GM12878 (cell line): ENCODE results near the gene UNC45A. TPM values are rescaled to one million over a fixed set of nuclear protein-coding genes. Genes with fewer than 3 reads are reported as not detected.
A peak's percentile ranks its signal among the peaks of the same experiment; 100 is the strongest.

Experiments used
- ATAC-seq: fragments of 200-7000 bp; cut with Tn5 transposase; 3 replicates; pipeline ENCODE4 v1.9.1; 2020; ENCODE audit warnings: mild to moderate bottlenecking, moderate library complexity
- BruUV-seq: library from RNA; stranded (reverse); fragments of 400-500 nt; replicated peaks from 2 replicates; lab custom pipeline; 2021; lab: Mats Ljungman, UMichigan
- CTCF ChIA-PET: fragments of 300-600 bp; sonication (Branson Sonifier 250); formaldehyde crosslinking; extraction: SDS; loops from one replicate; lab custom pipeline; 2021; ENCODE audit warnings: inconsistent platforms; lab: Yijun Ruan, JAX
- POLR2A ChIA-PET: fragments of 350-600 bp; formaldehyde crosslinking; extraction: SDS; loops from one replicate; lab custom pipeline; 2021; ENCODE audit warnings: inconsistent platforms; lab: Charles Lee
- RAD21 ChIA-PET: fragments of 300-600 bp; sonication (Branson Sonifier 250); formaldehyde crosslinking; loops from one replicate; lab custom pipeline; 2023; ENCODE audit warnings: antibody characterized with exemption; ENCODE audit not compliant: unreplicated experiment; lab: Charles Lee
- SMC1A ChIA-PET: fragments of 300-600 bp; sonication (Branson Sonifier 250); formaldehyde crosslinking; loops from one replicate; lab custom pipeline; 2023; ENCODE audit not compliant: unreplicated experiment, uncharacterized antibody; lab: Charles Lee
- DNase-seq: peaks from one replicate; pipeline ENCODE4 v3.0.0-alpha.2; 2011; ENCODE audit warnings: low read depth, low spot score
- FAIRE-seq: peaks from 3 replicates; lab custom pipeline; 2011; peaks lifted over from hg19 to GRCh38; lab: Jason Lieb, UNC
- H2AFZ ChIP-seq: 2 replicates; pipeline ENCODE4 v1.6.0; 2011; ENCODE audit warnings: low read depth, low read length, control low read depth; ENCODE audit not compliant: control insufficient read depth
- H3K27ac ChIP-seq: 2 replicates; pipeline ENCODE4 v1.5.1; 2011; ENCODE audit warnings: control low read depth; ENCODE audit not compliant: control insufficient read depth, insufficient read depth
- H3K27me3 ChIP-seq, 2 experiments: replicated peaks in 1 of 2; 2 replicates each; pipeline versions ENCODE4 v1.6.0 to v1.6.1; 2011; ENCODE audit warnings: low read length in 1 of 2; ENCODE audit not compliant: control insufficient read depth in 2 of 2, insufficient read depth in 2 of 2
- H3K36me3 ChIP-seq, 2 experiments: 2 replicates each; pipeline ENCODE4 v1.5.1; 2011; ENCODE audit warnings: low read length in 1 of 2; ENCODE audit not compliant: control insufficient read depth in 2 of 2, insufficient read depth in 2 of 2
- H3K4me1 ChIP-seq: 2 replicates; pipeline ENCODE4 v1.6.1; 2011; ENCODE audit warnings: mild to moderate bottlenecking, low read length, moderate library complexity, mixed read lengths; ENCODE audit not compliant: control insufficient read depth, insufficient read depth
- H3K4me2 ChIP-seq: 2 replicates; pipeline ENCODE4 v1.6.0; 2011; ENCODE audit warnings: control low read depth; ENCODE audit not compliant: control insufficient read depth, insufficient read depth
- H3K4me3 ChIP-seq: fragments of 200-600 bp; sonication (generic); 2 replicates; pipeline ENCODE4 v1.5.1; 2016
- H3K79me2 ChIP-seq: 2 replicates; pipeline ENCODE4 v1.6.0; 2011; ENCODE audit warnings: low read length; ENCODE audit not compliant: control insufficient read depth, insufficient read depth
- H3K9ac ChIP-seq: 2 replicates; pipeline ENCODE4 v1.8.0; 2011; ENCODE audit warnings: low read length, control low read depth, mixed read lengths; ENCODE audit not compliant: control insufficient read depth, insufficient read depth
- H3K9me3 ChIP-seq: replicated peaks from 3 replicates; pipeline ENCODE4 v1.5.1; 2011; ENCODE audit warnings: mild to moderate bottlenecking, low read length; ENCODE audit not compliant: control insufficient read depth, insufficient read depth
- H4K20me1 ChIP-seq: 2 replicates; pipeline ENCODE4 v1.6.0; 2011; ENCODE audit not compliant: control insufficient read depth, insufficient read depth
- CEBPB ChIP-seq, 2 experiments: fragments of 150-350 bp in 1 of 2; IDR thresholded peaks; 2 replicates each; pipeline ENCODE4 v1.6.1; 2012 to 2014; ENCODE audit warnings: low read depth in 2 of 2, low read length in 2 of 2, borderline replicate concordance in 1 of 2, inconsistent platforms in 1 of 2
- CHD2 ChIP-seq: IDR thresholded peaks from 2 replicates; pipeline ENCODE4 v1.6.1; 2011; ENCODE audit warnings: low read depth, low read length, improper control_type of control experiment, borderline replicate concordance
- DPF2 ChIP-seq: fragments of 450-650 bp; IDR thresholded peaks from 2 replicates; pipeline ENCODE4 v1.6.1; 2017; ENCODE audit warnings: mild to moderate bottlenecking
- ETV6 ChIP-seq, 2 experiments: fragments of 450-650 bp in 1 of 2; IDR thresholded peaks in 1 of 2; conservative IDR thresholded peaks in 1 of 2; 2 replicates each; pipeline ENCODE4 v1.6.1; 2014; ENCODE audit warnings: antibody characterized with exemption in 1 of 2, borderline replicate concordance in 1 of 2, low read depth in 1 of 2, mild to moderate bottlenecking in 1 of 2, moderate library complexity in 1 of 2
- IKZF1 ChIP-seq: fragments of 450-650 bp; conservative IDR thresholded peaks from 2 replicates; pipeline ENCODE4 v1.6.1; 2017; ENCODE audit warnings: antibody characterized with exemption, mild to moderate bottlenecking
- IKZF2 ChIP-seq, 2 experiments: fragments of 450-650 bp; IDR thresholded peaks; 2 replicates each; pipeline ENCODE4 v1.6.1; 2017; ENCODE audit warnings: mild to moderate bottlenecking in 2 of 2, moderate library complexity in 2 of 2
- NR2F1 ChIP-seq: fragments of 450-650 bp; conservative IDR thresholded peaks from 2 replicates; pipeline ENCODE4 v1.6.1; 2017; ENCODE audit warnings: mild to moderate bottlenecking
- RAD21 ChIP-seq: IDR thresholded peaks from 2 replicates; pipeline ENCODE4 v1.6.1; 2011; ENCODE audit warnings: mild to moderate bottlenecking, low read depth, low read length, moderate library complexity; ENCODE audit not compliant: insufficient read depth
- SMAD5 ChIP-seq: IDR thresholded peaks from 2 replicates; pipeline ENCODE4 v1.6.1; 2016; ENCODE audit warnings: antibody characterized with exemption, low read depth
- SPI1 ChIP-seq: IDR thresholded peaks from 2 replicates; pipeline ENCODE4 v1.6.1; 2011; ENCODE audit warnings: low read depth, mild to moderate bottlenecking, low read length, moderate library complexity, borderline replicate concordance; ENCODE audit not compliant: insufficient read depth
- TBL1XR1 ChIP-seq: IDR thresholded peaks from 2 replicates; pipeline ENCODE4 v1.6.1; 2012; ENCODE audit warnings: low read depth, low read length, improper control_type of control experiment
- TCF7 ChIP-seq: IDR thresholded peaks from 2 replicates; pipeline ENCODE4 v1.6.1; 2014; ENCODE audit warnings: antibody characterized with exemption, borderline replicate concordance
- YY1 ChIP-seq: IDR thresholded peaks from 2 replicates; pipeline ENCODE4 v1.6.1; 2011; ENCODE audit warnings: low read depth, mild to moderate bottlenecking, low read length
- ZNF24 ChIP-seq: fragments of 450-650 bp; IDR thresholded peaks from 2 replicates; pipeline ENCODE4 v1.6.1; 2017; ENCODE audit warnings: antibody characterized with exemption, mild to moderate bottlenecking
- WGBS: methylation state at CpG from one replicate; pipeline ENCODE4 v1.1.6; 2016; ENCODE audit warnings: low lambda C conversion rate; ENCODE audit not compliant: insufficient replicate concordance, insufficient coverage; ENCODE audit errors: missing lambda C conversion rate; 5-methylcytosine and 5-hydroxymethylcytosine counted together
- in situ Hi-C: fragments of 300-500 bp; cut with MboI; formaldehyde crosslinking; loops from 9 replicates; pipeline ENCODE4 v1.14.3; 2018; ENCODE audit warnings: mixed read lengths
- intact Hi-C: fragments of 100-400 bp; cut with micrococcal nuclease; formaldehyde crosslinking; loops from one replicate; pipeline ENCODE4 v1.14.2; 2022; ENCODE audit not compliant: unreplicated experiment
- polyA plus RNA-seq, 11 experiments: library from polyadenylated mRNA; depleted of rRNA in 4 of 11; unstranded in 6 of 11; stranded (reverse) in 5 of 11; fragments of >200 nt; fragmentation: Nextera tagmentation in 4 of 11; fragmentation: Illumina TruSeq in 1 of 11; extraction: Ambion mirVana in 4 of 11; extraction: Trizol in 1 of 11; gene quantifications; 1 replicate in 1 of 11; 2 replicates in 10 of 11; pipeline versions ENCODE4 v1.2.1 to v1.2.3, GENCODE V29; 2011 to 2016; ENCODE audit warnings: inconsistent platforms in 2 of 11, missing spikeins in 2 of 11, low read depth in 1 of 11
- total RNA-seq, 4 experiments: library from RNA; depleted of rRNA in 3 of 4; stranded (reverse); fragments of >200 nt in 3 of 4; fragmentation: Illumina TruSeq in 1 of 4; extraction: Trizol in 1 of 4; gene quantifications; 2 replicates each; pipeline versions ENCODE4 v1.2.1 to v1.2.3, GENCODE V29; 2013 to 2021
- TF ChIP-seq, protein P1 (sequence below): fragments of 450-650 bp; IDR thresholded peaks from 2 replicates; pipeline ENCODE4 v1.6.1; 2016; ENCODE audit warnings: mild to moderate bottlenecking
- TF ChIP-seq, protein P2 (sequence below): fragments of 450-650 bp; IDR thresholded peaks from 2 replicates; pipeline ENCODE4 v1.6.1; 2017; ENCODE audit warnings: low read depth, mild to moderate bottlenecking, moderate library complexity
- TF ChIP-seq, protein P3 (sequence below): fragments of 450-650 bp; IDR thresholded peaks from 2 replicates; pipeline ENCODE4 v1.6.1; 2017; ENCODE audit warnings: mild to moderate bottlenecking, moderate library complexity

Gene UNC45A
- total and polyA plus RNA-seq, 10 of the 15 experiments (the other 5 are each of a cell fraction or from before 2014, with no cell fraction given), result 10.3 to 57.8 (median 40.5) TPM

DNA sequence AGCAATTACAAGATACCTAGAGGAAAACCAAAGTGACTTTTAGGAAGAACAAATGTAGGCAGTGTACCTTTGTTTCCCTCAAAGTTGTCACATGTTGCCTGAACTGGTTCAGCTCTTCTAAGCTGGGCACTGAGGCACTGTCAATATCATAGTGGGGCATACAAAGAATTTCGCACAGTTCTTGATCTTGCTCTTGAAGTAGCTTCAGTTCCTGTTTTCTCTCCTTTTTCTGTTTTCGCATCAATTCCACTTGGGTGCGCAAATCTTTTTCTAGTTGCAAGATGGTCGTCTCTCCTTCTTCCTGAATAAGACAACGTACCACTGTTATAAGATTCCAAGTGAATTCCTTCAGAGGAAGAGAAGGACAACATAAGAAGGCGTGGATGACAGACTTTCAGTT is 46.6 kb downstream of the UNC45A start:
- POLR2A ChIA-PET, result interaction anchor here (0.8 to 1.0 kb wide), 2 partner anchors 12 to 13 kb away, joined by 3 read pairs; no protein-coding TSS in a partner anchor
- Histone ChIP-seq H3K9me3 (no peaks in the 10 kb centered on the region), H2AFZ (peak overlapping the region; percentile 73), H3K4me1 (peaks cover 23% of the 10 kb centered on the region), H3K79me2 (peaks cover 34% of the 10 kb centered on the region), H3K4me2 (peak overlapping the region; percentile 73), H3K36me3 (peaks cover 25 to 34% of the 10 kb centered on the region in 2 experiments), H4K20me1 (no peaks in the 10 kb centered on the region), H3K4me3 (no peak overlapping the region), H3K27me3 (no peaks in the 10 kb centered on the region), H3K27ac (peak overlapping the region; percentile 79), H3K9ac (no peak overlapping the region)
- peak; percentile 94 for ATAC-seq
- SMC1A ChIA-PET, result interaction anchor here (0.7 to 3.0 kb wide), 8 partner anchors 8 to 290 kb away, joined by 3 to 14 read pairs (median 4); partner anchors contain the start of gene RCCD1
- WGBS, result 7% methylated on average over 6 of the region's 6 CpGs
- intact Hi-C loops, result loop anchor here (10.0 kb wide), 1 partner anchor 293 kb away; no protein-coding TSS in a partner anchor
- FAIRE-seq, result peak; percentile 92
- DNase-seq, result peak; percentile 53
- BruUV-seq, result no TSS peak
- in situ Hi-C loops, result loop anchor here (25.0 kb wide), 1 partner anchor 2006 kb away; no protein-coding TSS in a partner anchor
- CTCF ChIA-PET, result interaction anchor here (1.0 to 2.3 kb wide), 13 partner anchors 8 to 290 kb away, joined by 3 to 16 read pairs (median 6); partner anchors contain the start of gene VPS33B
- RAD21 ChIA-PET, result interaction anchor here (1.0 to 2.6 kb wide), 3 partner anchors 40 to 290 kb away, joined by 3 to 8 read pairs (median 6); partner anchors contain the start of gene VPS33B
- peak; percentile 97 for TF ChIP-seq SPI1
- TF ChIP-seq, protein P1, sequence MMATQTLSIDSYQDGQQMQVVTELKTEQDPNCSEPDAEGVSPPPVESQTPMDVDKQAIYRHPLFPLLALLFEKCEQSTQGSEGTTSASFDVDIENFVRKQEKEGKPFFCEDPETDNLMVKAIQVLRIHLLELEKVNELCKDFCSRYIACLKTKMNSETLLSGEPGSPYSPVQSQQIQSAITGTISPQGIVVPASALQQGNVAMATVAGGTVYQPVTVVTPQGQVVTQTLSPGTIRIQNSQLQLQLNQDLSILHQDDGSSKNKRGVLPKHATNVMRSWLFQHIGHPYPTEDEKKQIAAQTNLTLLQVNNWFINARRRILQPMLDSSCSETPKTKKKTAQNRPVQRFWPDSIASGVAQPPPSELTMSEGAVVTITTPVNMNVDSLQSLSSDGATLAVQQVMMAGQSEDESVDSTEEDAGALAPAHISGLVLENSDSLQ, result peak; percentile 61
- TF ChIP-seq RAD21, result 0 out of 2 replicates have a peak, but pooled peaks have one; percentile 20
- TF ChIP-seq CHD2, result 0 out of 2 replicates have a peak, but pooled peaks have one; percentile 25
- peak in 1 of 2 experiments; percentile 13; a peak in 1 of 4 replicates for TF ChIP-seq ETV6 (conservative IDR thresholded peaks at IDR 0.05 in 1 of 2, IDR thresholded peaks at IDR 0.05 in 1 of 2; ENCODE audit: borderline replicate concordance in 1 of 2, low read depth in 1 of 2)
- TF ChIP-seq DPF2, result 0 out of 2 replicates have a peak, but pooled peaks have one; percentile 39
- peak; percentile 25 to 40; a peak in 1 of 4 replicates for TF ChIP-seq IKZF2 (IDR thresholded peaks at IDR 0.05)
- TF ChIP-seq, protein P2, sequence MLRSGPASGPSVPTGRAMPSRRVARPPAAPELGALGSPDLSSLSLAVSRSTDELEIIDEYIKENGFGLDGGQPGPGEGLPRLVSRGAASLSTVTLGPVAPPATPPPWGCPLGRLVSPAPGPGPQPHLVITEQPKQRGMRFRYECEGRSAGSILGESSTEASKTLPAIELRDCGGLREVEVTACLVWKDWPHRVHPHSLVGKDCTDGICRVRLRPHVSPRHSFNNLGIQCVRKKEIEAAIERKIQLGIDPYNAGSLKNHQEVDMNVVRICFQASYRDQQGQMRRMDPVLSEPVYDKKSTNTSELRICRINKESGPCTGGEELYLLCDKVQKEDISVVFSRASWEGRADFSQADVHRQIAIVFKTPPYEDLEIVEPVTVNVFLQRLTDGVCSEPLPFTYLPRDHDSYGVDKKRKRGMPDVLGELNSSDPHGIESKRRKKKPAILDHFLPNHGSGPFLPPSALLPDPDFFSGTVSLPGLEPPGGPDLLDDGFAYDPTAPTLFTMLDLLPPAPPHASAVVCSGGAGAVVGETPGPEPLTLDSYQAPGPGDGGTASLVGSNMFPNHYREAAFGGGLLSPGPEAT, result 0 out of 2 replicates have a peak, but pooled peaks have one; percentile 33
- no peak for TF ChIP-seq CEBPB (IDR thresholded peaks at IDR 0.05; ENCODE audit: borderline replicate concordance in 1 of 2, low read depth in 2 of 2, low read length in 2 of 2)
- no peak for TF ChIP-seq NR2F1
- TF ChIP-seq ZNF24, result no peak
- TF ChIP-seq, protein P3, sequence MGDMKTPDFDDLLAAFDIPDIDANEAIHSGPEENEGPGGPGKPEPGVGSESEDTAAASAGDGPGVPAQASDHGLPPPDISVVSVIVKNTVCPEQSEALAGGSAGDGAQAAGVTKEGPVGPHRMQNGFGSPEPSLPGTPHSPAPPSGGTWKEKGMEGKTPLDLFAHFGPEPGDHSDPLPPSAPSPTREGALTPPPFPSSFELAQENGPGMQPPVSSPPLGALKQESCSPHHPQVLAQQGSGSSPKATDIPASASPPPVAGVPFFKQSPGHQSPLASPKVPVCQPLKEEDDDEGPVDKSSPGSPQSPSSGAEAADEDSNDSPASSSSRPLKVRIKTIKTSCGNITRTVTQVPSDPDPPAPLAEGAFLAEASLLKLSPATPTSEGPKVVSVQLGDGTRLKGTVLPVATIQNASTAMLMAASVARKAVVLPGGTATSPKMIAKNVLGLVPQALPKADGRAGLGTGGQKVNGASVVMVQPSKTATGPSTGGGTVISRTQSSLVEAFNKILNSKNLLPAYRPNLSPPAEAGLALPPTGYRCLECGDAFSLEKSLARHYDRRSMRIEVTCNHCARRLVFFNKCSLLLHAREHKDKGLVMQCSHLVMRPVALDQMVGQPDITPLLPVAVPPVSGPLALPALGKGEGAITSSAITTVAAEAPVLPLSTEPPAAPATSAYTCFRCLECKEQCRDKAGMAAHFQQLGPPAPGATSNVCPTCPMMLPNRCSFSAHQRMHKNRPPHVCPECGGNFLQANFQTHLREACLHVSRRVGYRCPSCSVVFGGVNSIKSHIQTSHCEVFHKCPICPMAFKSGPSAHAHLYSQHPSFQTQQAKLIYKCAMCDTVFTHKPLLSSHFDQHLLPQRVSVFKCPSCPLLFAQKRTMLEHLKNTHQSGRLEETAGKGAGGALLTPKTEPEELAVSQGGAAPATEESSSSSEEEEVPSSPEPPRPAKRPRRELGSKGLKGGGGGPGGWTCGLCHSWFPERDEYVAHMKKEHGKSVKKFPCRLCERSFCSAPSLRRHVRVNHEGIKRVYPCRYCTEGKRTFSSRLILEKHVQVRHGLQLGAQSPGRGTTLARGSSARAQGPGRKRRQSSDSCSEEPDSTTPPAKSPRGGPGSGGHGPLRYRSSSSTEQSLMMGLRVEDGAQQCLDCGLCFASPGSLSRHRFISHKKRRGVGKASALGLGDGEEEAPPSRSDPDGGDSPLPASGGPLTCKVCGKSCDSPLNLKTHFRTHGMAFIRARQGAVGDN, result peak; percentile 40; the same call in 1 of the 2 replicates
- no peak for TF ChIP-seq SMAD5
- no peak for TF ChIP-seq TBL1XR1
- peak; percentile 69 for TF ChIP-seq YY1
- 0 out of 2 replicates have a peak, but pooled peaks have one; percentile 9 for TF ChIP-seq IKZF1
- no peak for TF ChIP-seq TCF7
